TTC549 (cell line): ENCODE results near the gene PLXND1.

Source experiments
- FAIRE-seq: peaks from 2 replicates; lab custom pipeline; 2012; peaks lifted over from hg19 to GRCh38; lab: Jason Lieb, UNC

PLXND1 gene

GRCh38 chr3:129601713-129602112 is 4.8 kb downstream of the PLXND1 start:
- no peak for FAIRE-seq

- no peak for FAIRE-seq
Observed at GRCh38 chr3:129600348-129600747, 6.1 kb downstream of the PLXND1 start.

DNA sequence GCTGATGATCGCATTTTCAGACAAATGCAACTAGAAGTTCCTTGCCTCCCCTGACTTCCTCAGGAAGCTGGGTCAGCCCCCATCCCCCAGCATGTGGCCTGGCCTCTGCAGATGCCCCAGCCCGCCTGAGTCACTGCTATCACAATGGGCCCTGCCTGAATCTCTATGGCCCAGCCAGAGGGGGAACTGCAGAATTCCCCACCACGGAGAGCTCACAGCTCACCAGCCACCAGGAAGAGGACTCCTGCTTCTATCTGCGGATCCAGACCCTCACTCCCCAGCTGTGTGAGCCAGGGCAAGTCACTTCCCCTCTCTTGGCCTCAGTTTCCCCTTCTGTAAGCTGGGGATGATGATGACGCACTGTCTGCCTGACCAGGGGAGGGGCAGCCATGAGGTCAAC is 6.9 kb downstream of the PLXND1 start:
- no peak for FAIRE-seq

GRCh38 chr3:129599073-129599472 is 7.4 kb downstream of the PLXND1 start:
- no peak for FAIRE-seq

GRCh38 chr3:129598484-129598883 is 8.0 kb downstream of the PLXND1 start:
- FAIRE-seq, result no peak

GRCh38 chr3:129598000-129598381 is 8.5 kb downstream of the PLXND1 start:
- FAIRE-seq, result no peak

GRCh38 chr3:129597087-129597999 is 9.1 kb downstream of the PLXND1 start:
- no peak for FAIRE-seq

GRCh38 chr3:129596194-129597086 is 10.0 kb downstream of the PLXND1 start:
- no peak for FAIRE-seq

DNA sequence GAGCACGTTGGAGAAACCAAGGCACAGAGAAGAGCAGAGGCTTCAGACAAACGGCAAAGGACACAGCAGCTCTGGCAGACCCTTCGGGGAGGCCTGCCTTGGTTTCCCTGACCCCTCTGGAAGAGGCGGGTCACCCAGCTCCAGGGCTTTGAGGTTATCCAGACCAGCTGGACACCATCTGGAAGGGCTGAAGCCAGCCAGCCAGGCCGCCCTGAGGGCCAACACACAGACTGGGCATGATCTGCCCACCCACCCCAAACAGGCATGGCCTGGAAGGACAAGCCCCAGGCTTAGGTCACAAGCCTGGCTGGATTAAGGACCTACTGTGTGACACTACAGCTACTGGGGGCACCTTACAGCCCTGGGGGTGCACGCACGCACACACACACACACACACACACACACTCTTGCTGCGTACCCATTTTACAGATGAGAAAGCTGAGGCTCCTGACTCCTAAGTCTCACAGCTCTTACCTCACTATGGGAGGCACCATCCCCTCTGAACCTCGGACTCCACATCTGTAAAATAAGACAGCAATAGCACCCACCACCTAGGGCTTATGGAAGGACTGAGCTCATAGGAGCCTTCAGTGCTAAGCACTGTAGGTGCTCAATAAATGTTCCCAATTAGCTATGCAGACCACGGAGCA is 10.8 kb downstream of the PLXND1 start:
- FAIRE-seq, result no peak

- no peak for FAIRE-seq
Observed at GRCh38 chr3:129594907-129595390, 11.5 kb downstream of the PLXND1 start.

DNA sequence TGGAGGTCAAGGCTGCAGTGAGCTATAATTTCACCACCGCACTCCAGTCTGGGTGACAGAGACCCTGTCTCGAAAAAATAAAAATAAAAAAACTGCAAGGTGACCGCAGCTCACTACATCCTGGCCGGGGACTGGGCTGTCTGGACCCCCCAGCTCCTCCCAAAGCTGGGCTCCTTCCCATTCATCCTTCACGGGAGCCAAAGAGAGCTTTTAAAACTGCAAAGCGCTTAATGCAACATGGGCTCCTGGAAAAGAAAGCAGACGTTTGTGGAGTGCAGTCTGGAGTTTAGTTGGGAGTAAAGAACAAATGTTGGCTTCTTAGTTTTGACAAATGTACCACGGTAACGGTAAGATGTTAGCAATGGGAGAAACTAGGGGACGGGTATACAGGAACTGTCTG is 12.1 kb downstream of the PLXND1 start:
- FAIRE-seq, result no peak

GRCh38 chr3:129593595-129594339 is 12.7 kb downstream of the PLXND1 start:
- FAIRE-seq, result no peak

DNA sequence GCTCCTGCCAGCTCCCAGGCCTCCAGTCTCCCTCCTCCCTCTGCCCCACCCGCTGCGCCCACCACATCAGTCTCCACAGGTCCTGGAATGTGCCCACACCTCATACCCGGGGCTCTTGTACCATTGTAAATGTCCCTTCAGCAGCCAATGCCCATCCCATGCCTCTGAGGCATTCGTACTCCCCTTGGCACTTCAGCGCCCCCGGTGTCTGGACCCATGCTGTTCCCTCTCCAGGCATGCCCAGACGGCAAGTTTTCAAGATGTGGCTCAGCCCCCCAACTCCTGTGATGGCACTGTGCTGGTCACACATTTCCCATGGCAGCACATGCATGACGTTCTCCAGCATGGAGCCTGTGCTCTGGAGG is 13.3 kb downstream of the PLXND1 start:
- FAIRE-seq, result no peak

DNA sequence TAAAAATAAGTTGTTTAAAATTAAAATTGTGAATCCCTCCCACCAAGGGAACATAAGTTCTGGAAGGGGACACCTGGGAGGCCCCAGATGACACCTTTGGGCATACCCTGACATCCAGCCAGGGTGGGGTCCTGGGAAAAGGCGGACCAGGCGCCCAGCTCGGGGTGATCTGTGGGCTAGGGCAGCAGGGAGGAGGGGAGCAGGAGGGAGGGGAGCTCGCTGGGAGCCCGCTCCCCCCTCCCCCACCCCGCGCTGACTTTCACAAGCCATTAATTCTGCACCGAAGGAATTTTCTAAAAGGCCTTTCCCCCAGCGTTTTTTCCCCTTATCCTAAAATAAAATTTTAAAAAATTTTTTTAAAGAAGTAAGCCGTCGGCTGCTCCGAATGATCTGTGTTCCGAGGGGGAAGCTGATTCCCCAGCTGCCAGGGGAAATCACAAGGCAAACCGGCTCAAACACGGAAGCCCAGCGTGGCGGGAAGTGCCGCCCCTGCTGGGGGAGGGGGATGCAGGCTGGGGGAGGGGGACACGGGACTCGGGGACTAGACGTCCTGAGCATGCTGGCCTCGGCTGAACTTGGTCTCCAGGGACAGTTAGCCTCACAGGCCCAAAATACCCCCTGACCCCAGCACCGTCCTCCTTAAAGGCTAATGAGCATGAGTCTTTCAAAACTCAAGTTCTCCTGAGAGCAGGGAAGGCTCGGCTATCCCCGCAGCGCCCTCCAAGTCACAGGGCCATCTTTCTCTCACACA is 13.9 kb downstream of the PLXND1 start:
- FAIRE-seq, result no peak

DNA sequence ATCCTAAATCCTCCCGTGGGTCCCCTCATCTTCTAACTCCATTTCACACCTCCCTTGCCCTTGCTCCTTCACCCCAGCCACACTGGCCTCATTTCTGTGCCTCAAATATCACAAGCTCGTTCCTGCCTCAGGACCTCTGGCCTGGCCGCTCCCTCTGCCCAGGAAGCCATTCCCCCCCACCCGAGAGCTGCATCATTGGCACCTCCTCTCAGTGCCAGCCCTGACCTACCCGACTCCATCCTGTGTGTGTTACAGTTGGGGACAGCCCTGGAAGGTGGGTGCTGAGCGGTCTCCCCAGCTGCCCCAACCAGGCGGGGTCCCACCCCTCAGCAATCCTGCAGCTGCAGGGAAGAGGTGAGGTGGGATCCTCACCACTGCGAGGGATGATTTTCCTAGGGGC is 14.5 kb downstream of the PLXND1 start:
- no peak for FAIRE-seq

DNA sequence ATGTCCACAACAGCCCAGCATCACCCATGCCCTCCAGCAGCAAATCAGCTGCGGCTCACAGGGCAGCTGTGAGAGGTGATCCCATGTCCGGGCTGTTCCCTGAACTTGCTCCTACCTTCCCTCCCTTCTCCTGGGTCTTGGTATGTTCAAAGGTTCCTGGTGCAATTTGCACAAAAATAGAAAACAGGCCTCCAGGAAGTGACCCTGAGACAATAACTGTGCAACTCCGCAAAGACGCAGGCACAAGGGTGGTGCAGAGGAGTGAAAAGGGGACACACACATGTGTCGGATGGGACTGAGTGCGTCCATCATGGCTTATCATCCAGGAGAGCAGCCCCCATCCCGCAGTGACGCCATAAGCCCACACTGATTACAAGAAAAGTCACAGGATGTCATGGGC is 16.3 kb downstream of the PLXND1 start:
- FAIRE-seq, result no peak

- FAIRE-seq, result no peak
Observed at GRCh38 chr3:129587566-129588210, 18.8 kb downstream of the PLXND1 start.

DNA sequence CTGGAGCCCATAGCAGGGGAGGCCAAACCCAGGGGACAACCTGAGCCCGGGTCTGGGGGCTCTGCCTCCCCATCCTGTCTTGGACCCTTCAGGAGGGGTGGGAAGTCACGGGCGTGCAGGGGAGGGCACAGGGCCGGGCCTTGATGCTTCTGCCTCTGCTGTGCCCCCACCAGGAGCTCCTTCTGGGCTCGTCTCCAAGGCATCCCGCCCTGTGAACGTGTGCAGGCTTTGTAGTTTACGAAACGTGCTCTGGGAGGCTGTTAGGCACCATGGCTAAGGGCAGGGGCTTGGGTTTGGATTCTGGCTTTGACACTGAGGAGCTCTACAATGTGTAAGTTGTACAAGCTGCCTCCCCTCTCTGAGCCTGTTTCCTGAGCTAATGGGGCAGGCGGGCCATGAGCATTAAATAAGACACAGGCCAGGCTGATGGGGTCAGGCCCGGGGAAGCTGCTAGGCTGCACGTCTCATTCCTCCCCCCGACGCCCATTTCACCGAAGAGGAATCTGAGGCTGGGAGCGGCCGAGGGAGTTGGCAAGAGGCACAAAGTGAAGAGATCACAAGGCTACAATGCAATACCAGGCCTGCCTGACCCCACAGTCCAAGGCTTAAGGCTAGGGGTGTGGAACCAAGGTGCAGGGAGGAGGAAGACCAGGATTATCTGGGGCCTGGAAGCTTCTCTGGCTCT is 19.6 kb downstream of the PLXND1 start:
- FAIRE-seq, result no peak

GRCh38 chr3:129585949-129586657 is 20.4 kb downstream of the PLXND1 start:
- FAIRE-seq, result no peak
